Liver (tissue), 9 donors: Measurements from ENCODE around the gene PDE2A. TPM values are rescaled to one million over a fixed set of nuclear protein-coding genes. Genes with fewer than 3 reads are reported as not detected.

Source experiments
- DNase-seq: peaks from one replicate; pipeline ENCODE4 v3.0.0-alpha.2; 2017; ENCODE audit warnings: low spot score
- H3K27ac ChIP-seq, 2 donors: one replicate each; pipeline ENCODE4 v1.7.0; 2013; ENCODE audit warnings: inconsistent platforms in 2 of 2, low read length in 2 of 2, control low read depth in 1 of 2, low read depth in 1 of 2, mild to moderate bottlenecking in 1 of 2
- H3K27me3 ChIP-seq, 4 donors: one replicate each; pipeline versions ENCODE4 v1.6.1 to v1.7.0; 2013; ENCODE audit warnings: low read length in 3 of 4, inconsistent platforms in 1 of 4, mild to moderate bottlenecking in 1 of 4, moderate library complexity in 1 of 4; ENCODE audit not compliant: control insufficient read depth in 4 of 4, insufficient read depth in 4 of 4
- H3K36me3 ChIP-seq, 4 donors: one replicate each; pipeline versions ENCODE4 v1.6.1 to v1.7.0; 2013; ENCODE audit warnings: low read length in 3 of 4, mild to moderate bottlenecking in 3 of 4, low read depth in 1 of 4, moderate library complexity in 1 of 4; ENCODE audit not compliant: control insufficient read depth in 4 of 4, insufficient read depth in 3 of 4
- H3K4me1 ChIP-seq, 4 donors: one replicate each; pipeline versions ENCODE4 v1.6.1 to v1.7.0; 2013; ENCODE audit warnings: low read length in 3 of 4, mild to moderate bottlenecking in 3 of 4, moderate library complexity in 1 of 4; ENCODE audit not compliant: control insufficient read depth in 4 of 4, insufficient read depth in 4 of 4
- H3K4me3 ChIP-seq, 3 donors: one replicate each; pipeline versions ENCODE4 v1.6.1 to v1.7.0; 2013; ENCODE audit warnings: low read length in 3 of 3, control low read depth in 1 of 3, low read depth in 1 of 3, mild to moderate bottlenecking in 1 of 3
- H3K9ac ChIP-seq, 2 donors: one replicate each; pipeline ENCODE4 v1.7.0; 2013; ENCODE audit warnings: low read length in 2 of 2, mild to moderate bottlenecking in 2 of 2, moderate library complexity in 2 of 2, control low read depth in 1 of 2, low read depth in 1 of 2
- H3K9me3 ChIP-seq, 4 donors: one replicate each; pipeline versions ENCODE4 v1.6.1 to v1.7.0; 2013; ENCODE audit warnings: low read length in 3 of 4; ENCODE audit not compliant: control insufficient read depth in 4 of 4
- EGR1 ChIP-seq, 2 donors: IDR thresholded peaks; 2 replicates each; pipeline ENCODE4 v1.6.1; 2016 to 2018; ENCODE audit warnings: antibody characterized with exemption in 2 of 2, low read depth in 2 of 2
- HNF4G ChIP-seq: IDR thresholded peaks from 2 replicates; pipeline ENCODE4 v1.6.1; 2016; ENCODE audit warnings: antibody characterized with exemption
- JUND ChIP-seq, 2 donors: IDR thresholded peaks; 2 replicates each; pipeline ENCODE4 v1.6.1; 2016; ENCODE audit warnings: antibody characterized with exemption in 2 of 2
- RAD21 ChIP-seq, 2 donors: IDR thresholded peaks; 2 replicates each; pipeline ENCODE4 v1.6.1; 2016; ENCODE audit warnings: antibody characterized with exemption in 2 of 2, mild to moderate bottlenecking in 2 of 2
- TAF1 ChIP-seq: conservative IDR thresholded peaks from 2 replicates; pipeline ENCODE4 v1.6.1; 2016; ENCODE audit warnings: antibody characterized with exemption, mild to moderate bottlenecking
- YY1 ChIP-seq: IDR thresholded peaks from 2 replicates; pipeline ENCODE4 v1.6.1; 2016; ENCODE audit warnings: antibody characterized with exemption, mild to moderate bottlenecking
- WGBS: extraction: QIAGEN DNeasy Blood & Tissue Kit; methylation state at CpG from one replicate; pipeline ENCODE4 v1.1.7; 2013; 5-methylcytosine and 5-hydroxymethylcytosine counted together
- polyA plus RNA-seq, 2 donors: library from polyadenylated mRNA; stranded (reverse) in 1 of 2; unstranded in 1 of 2; fragments of 200-250 nt in 1 of 2; fragments of >200 nt in 1 of 2; fragmentation: Nextera tagmentation in 1 of 2; extraction: Ambion mirVana in 1 of 2; gene quantifications; one replicate each; pipeline versions ENCODE4 v1.2.1 to v1.2.3, GENCODE V29; 2013 to 2015
- total RNA-seq, 2 donors: library from RNA; depleted of rRNA; stranded (reverse); fragments of >200 nt; gene quantifications; one replicate each; pipeline ENCODE4 v1.2.3, GENCODE V29; 2014
- TF ChIP-seq, protein P1 (sequence below): IDR thresholded peaks from 2 replicates; pipeline ENCODE4 v1.6.1; 2016; ENCODE audit warnings: antibody characterized with exemption, mild to moderate bottlenecking
- TF ChIP-seq, protein P2 (sequence below): IDR thresholded peaks from 2 replicates; pipeline ENCODE4 v1.6.1; 2016; ENCODE audit warnings: antibody characterized with exemption
- TF ChIP-seq, protein P3 (sequence below): IDR thresholded peaks from 2 replicates; pipeline ENCODE4 v1.6.1; 2016; ENCODE audit warnings: antibody characterized with exemption
- TF ChIP-seq, protein P4 (sequence below): fragments of 150-350 bp; IDR thresholded peaks from 2 replicates; pipeline ENCODE4 v1.5.1; 2017; ENCODE audit warnings: improper control_type of control experiment, low read depth, low read length; ENCODE audit not compliant: missing input control
- donor health status: healthy.
- donor health status: healthy.
- donor health status: healthy.
- donor health status: healthy.
- donor health status: healthy.

The PDE2A gene
- total and polyA plus RNA-seq, 4 donors: 4.3 to 32.8 (median 12.9) TPM

DNA sequence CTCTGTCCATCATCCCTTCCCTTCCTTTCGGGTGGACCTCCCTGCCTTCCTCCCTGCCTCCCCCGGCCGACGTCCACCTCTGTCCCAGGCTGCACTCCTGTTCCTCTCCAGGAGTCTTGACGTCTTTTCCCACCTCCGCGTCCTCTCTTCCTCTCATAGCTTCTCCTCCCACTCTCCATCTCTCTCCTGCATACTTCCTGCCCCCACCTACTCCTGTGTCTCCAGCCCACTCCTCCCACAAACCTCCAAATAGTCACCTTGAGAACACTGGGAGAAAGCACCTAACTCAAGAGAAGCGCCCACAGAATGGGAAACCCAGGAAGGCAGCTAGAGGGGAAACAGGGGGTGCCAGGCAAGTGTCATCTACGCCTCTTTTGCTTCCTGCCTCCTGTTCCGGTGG is 60.8 kb downstream of the PDE2A start:
- Histone ChIP-seq H3K4me3 (no peak overlapping the region), H3K9me3 (no peaks in the 10 kb centered on the region), H3K36me3 (no peaks in the 10 kb centered on the region), H3K4me1 (peaks cover 0 to 12% (median 1%) of the 10 kb centered on the region in 4 donors), H3K9ac (no peak overlapping the region), H3K27me3 (no peaks in the 10 kb centered on the region), H3K27ac (no peak overlapping the region)
- TF ChIP-seq YY1 (no peak), TAF1 (no peak), HNF4G (no peak), RAD21 (IDR thresholded peaks at IDR 0.05) (no peak)
- TF ChIP-seq, protein P1, sequence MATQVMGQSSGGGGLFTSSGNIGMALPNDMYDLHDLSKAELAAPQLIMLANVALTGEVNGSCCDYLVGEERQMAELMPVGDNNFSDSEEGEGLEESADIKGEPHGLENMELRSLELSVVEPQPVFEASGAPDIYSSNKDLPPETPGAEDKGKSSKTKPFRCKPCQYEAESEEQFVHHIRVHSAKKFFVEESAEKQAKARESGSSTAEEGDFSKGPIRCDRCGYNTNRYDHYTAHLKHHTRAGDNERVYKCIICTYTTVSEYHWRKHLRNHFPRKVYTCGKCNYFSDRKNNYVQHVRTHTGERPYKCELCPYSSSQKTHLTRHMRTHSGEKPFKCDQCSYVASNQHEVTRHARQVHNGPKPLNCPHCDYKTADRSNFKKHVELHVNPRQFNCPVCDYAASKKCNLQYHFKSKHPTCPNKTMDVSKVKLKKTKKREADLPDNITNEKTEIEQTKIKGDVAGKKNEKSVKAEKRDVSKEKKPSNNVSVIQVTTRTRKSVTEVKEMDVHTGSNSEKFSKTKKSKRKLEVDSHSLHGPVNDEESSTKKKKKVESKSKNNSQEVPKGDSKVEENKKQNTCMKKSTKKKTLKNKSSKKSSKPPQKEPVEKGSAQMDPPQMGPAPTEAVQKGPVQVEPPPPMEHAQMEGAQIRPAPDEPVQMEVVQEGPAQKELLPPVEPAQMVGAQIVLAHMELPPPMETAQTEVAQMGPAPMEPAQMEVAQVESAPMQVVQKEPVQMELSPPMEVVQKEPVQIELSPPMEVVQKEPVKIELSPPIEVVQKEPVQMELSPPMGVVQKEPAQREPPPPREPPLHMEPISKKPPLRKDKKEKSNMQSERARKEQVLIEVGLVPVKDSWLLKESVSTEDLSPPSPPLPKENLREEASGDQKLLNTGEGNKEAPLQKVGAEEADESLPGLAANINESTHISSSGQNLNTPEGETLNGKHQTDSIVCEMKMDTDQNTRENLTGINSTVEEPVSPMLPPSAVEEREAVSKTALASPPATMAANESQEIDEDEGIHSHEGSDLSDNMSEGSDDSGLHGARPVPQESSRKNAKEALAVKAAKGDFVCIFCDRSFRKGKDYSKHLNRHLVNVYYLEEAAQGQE: no peak
- TF ChIP-seq, protein P2, sequence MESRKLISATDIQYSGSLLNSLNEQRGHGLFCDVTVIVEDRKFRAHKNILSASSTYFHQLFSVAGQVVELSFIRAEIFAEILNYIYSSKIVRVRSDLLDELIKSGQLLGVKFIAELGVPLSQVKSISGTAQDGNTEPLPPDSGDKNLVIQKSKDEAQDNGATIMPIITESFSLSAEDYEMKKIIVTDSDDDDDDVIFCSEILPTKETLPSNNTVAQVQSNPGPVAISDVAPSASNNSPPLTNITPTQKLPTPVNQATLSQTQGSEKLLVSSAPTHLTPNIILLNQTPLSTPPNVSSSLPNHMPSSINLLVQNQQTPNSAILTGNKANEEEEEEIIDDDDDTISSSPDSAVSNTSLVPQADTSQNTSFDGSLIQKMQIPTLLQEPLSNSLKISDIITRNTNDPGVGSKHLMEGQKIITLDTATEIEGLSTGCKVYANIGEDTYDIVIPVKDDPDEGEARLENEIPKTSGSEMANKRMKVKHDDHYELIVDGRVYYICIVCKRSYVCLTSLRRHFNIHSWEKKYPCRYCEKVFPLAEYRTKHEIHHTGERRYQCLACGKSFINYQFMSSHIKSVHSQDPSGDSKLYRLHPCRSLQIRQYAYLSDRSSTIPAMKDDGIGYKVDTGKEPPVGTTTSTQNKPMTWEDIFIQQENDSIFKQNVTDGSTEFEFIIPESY: no peak
- WGBS: 73% methylated on average over 10 of the region's 10 CpGs
- no peak for DNase-seq

DNA sequence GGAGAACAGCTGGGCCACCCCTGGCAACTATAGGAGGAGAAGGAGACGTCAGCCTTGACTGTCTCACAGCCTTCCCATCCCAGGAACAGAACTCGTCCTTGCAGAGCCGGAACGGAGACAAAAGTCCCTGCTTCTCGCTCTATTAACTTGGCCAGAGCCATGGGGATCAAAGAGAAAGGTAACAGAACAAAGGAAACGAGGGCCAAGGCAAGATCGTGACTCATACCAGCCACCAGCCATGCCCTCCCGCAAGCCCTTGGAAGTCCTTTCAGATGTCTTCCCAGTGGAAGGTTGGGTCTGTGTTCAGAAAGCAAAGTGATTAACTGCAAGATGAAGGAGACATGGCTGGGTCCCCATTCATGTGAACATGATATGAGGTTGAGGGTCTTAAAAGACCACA is 64.7 kb downstream of the PDE2A start:
- no peak overlapping the region for H3K4me3 ChIP-seq
- peaks cover 0 to 10% (median 1%) of the 10 kb centered on the region in 4 donors for H3K4me1 ChIP-seq
- TF ChIP-seq JUND (IDR thresholded peaks at IDR 0.05): no peak
- TF ChIP-seq, protein P3, sequence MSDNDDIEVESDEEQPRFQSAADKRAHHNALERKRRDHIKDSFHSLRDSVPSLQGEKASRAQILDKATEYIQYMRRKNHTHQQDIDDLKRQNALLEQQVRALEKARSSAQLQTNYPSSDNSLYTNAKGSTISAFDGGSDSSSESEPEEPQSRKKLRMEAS: no peak
- H3K27me3 ChIP-seq: no peaks in the 10 kb centered on the region
- 75% methylated on average over 8 of the region's 8 CpGs for WGBS
- no peak overlapping the region for H3K27ac ChIP-seq
- H3K9me3 ChIP-seq: no peaks in the 10 kb centered on the region
- no peaks in the 10 kb centered on the region for H3K36me3 ChIP-seq
- no peak for DNase-seq
- no peak overlapping the region for H3K9ac ChIP-seq

DNA sequence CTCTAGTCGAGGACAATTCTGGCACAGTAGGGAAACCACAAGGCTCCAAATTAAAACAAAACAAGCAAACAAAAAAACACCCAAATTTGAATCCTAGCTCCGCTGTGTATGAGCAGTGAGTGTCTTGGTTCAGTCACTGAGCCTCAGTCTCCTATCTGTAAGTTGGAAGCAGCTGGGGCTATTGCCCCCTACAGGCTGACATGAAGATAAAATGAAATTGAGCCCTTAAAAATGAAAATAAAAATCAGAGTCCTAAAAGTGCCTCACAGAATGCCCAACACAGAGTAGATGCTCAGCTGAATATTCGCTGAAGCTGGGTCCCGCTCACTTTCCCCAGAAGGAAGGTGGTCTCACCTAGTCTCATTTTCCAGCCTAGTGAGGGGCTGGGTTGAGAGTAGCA is 65.2 kb downstream of the PDE2A start:
- TF ChIP-seq EGR1 (IDR thresholded peaks at IDR 0.05; ENCODE audit: low read depth in 2 of 2) (no peak), RAD21 (IDR thresholded peaks at IDR 0.05) (peak; percentile 20 to 37)
- TF ChIP-seq, protein P4, sequence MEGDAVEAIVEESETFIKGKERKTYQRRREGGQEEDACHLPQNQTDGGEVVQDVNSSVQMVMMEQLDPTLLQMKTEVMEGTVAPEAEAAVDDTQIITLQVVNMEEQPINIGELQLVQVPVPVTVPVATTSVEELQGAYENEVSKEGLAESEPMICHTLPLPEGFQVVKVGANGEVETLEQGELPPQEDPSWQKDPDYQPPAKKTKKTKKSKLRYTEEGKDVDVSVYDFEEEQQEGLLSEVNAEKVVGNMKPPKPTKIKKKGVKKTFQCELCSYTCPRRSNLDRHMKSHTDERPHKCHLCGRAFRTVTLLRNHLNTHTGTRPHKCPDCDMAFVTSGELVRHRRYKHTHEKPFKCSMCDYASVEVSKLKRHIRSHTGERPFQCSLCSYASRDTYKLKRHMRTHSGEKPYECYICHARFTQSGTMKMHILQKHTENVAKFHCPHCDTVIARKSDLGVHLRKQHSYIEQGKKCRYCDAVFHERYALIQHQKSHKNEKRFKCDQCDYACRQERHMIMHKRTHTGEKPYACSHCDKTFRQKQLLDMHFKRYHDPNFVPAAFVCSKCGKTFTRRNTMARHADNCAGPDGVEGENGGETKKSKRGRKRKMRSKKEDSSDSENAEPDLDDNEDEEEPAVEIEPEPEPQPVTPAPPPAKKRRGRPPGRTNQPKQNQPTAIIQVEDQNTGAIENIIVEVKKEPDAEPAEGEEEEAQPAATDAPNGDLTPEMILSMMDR: peak; percentile 32
- DNase-seq: no peak
- no peaks in the 10 kb centered on the region for H3K9me3 ChIP-seq
- 78% methylated on average over 4 of the region's 4 CpGs for WGBS
- H3K27me3 ChIP-seq: no peaks in the 10 kb centered on the region
- H3K36me3 ChIP-seq: no peaks in the 10 kb centered on the region
- no peak overlapping the region for H3K9ac ChIP-seq
- no peak overlapping the region for H3K27ac ChIP-seq
- H3K4me3 ChIP-seq: no peak overlapping the region
- H3K4me1 ChIP-seq: peaks cover 0 to 7% (median under 1%) of the 10 kb centered on the region in 4 donors
